HepG2 (cell line): ENCODE measurements around the gene KCNAB2. TPM values are rescaled to one million over a fixed set of nuclear protein-coding genes. Genes with fewer than 3 reads are reported as not detected.

ENCODE experiments used
- ADNP ChIP-seq: sonication (generic); formaldehyde crosslinking; IDR thresholded peaks from 2 replicates; pipeline ENCODE4 v1.4.0; 2020; ENCODE audit warnings: missing genetic modification reagents
- ATF7 ChIP-seq, 2 experiments: fragments of 450-650 bp in 1 of 2; sonication (generic) in 1 of 2; formaldehyde crosslinking in 1 of 2; IDR thresholded peaks; 2 replicates each; pipeline versions ENCODE4 v1.4.0 to v1.6.1; 2016 to 2020; ENCODE audit warnings: antibody characterized with exemption in 1 of 2, mild to moderate bottlenecking in 1 of 2, missing genetic modification reagents in 1 of 2
- HOXA9 ChIP-seq: sonication (generic); formaldehyde crosslinking; IDR thresholded peaks from 2 replicates; pipeline ENCODE4 v1.8.1; 2022; ENCODE audit warnings: missing genetic modification reagents, mild to moderate bottlenecking, moderate library complexity, borderline replicate concordance
- ISL2 ChIP-seq: sonication (generic); formaldehyde crosslinking; IDR thresholded peaks from 2 replicates; pipeline ENCODE4 v1.5.0; 2020; ENCODE audit warnings: missing genetic modification reagents
- MLLT10 ChIP-seq: sonication (generic); formaldehyde crosslinking; IDR thresholded peaks from 2 replicates; pipeline ENCODE4 v1.4.0; 2020; ENCODE audit warnings: missing genetic modification reagents
- SAP130 ChIP-seq: IDR thresholded peaks from 2 replicates; pipeline ENCODE4 v1.6.1; 2016; ENCODE audit warnings: low read depth
- SMYD3 ChIP-seq: sonication (generic); formaldehyde crosslinking; IDR thresholded peaks from 2 replicates; pipeline ENCODE4 v1.8.1; 2023; ENCODE audit warnings: mild to moderate bottlenecking, missing genetic modification reagents
- ZBTB21 ChIP-seq: sonication (generic); formaldehyde crosslinking; IDR thresholded peaks from 2 replicates; pipeline ENCODE4 v1.4.0; 2020; ENCODE audit warnings: missing genetic modification reagents
- ZBTB4 ChIP-seq: sonication (generic); formaldehyde crosslinking; IDR thresholded peaks from 2 replicates; pipeline ENCODE4 v1.4.0; 2020; ENCODE audit warnings: missing genetic modification reagents, mild to moderate bottlenecking, borderline replicate concordance
- ZBTB46 ChIP-seq: sonication (generic); formaldehyde crosslinking; IDR thresholded peaks from 2 replicates; pipeline ENCODE4 v1.4.0; 2020; ENCODE audit warnings: mild to moderate bottlenecking, missing genetic modification reagents, borderline replicate concordance
- ZEB1 ChIP-seq: IDR thresholded peaks from 2 replicates; pipeline ENCODE4 v1.6.1; 2012; ENCODE audit warnings: mild to moderate bottlenecking, low read depth, inconsistent platforms; ENCODE audit not compliant: insufficient replicate concordance
- ZNF12 ChIP-seq: sonication (generic); formaldehyde crosslinking; IDR thresholded peaks from 2 replicates; pipeline ENCODE4 v1.5.0; 2020; ENCODE audit warnings: missing genetic modification reagents
- ZNF430 ChIP-seq: sonication (generic); formaldehyde crosslinking; IDR thresholded peaks from 2 replicates; pipeline ENCODE4 v1.9.0; 2021; ENCODE audit warnings: mild to moderate bottlenecking, missing genetic modification reagents
- ZNF468 ChIP-seq: sonication (generic); formaldehyde crosslinking; IDR thresholded peaks from 2 replicates; pipeline ENCODE4 v1.8.0; 2022; ENCODE audit warnings: mild to moderate bottlenecking, moderate library complexity, missing genetic modification reagents
- ZNF777 ChIP-seq: sonication (generic); formaldehyde crosslinking; IDR thresholded peaks from 2 replicates; pipeline ENCODE4 v1.4.0; 2020; ENCODE audit warnings: missing genetic modification reagents
- ZNF780A ChIP-seq: sonication (generic); formaldehyde crosslinking; IDR thresholded peaks from 2 replicates; pipeline ENCODE4 v1.8.0; 2022; ENCODE audit warnings: mild to moderate bottlenecking, missing genetic modification reagents, moderate library complexity
- ZNF792 ChIP-seq: IDR thresholded peaks from 2 replicates; pipeline ENCODE4 v1.6.1; 2016
- polyA plus RNA-seq, 8 experiments: library from polyadenylated mRNA; depleted of rRNA in 3 of 8; stranded (reverse) in 7 of 8; unstranded in 1 of 8; fragments of >200 nt; fragmentation: Illumina TruSeq in 4 of 8; extraction: Trizol in 4 of 8; gene quantifications; 2 replicates each; pipeline versions ENCODE4 v1.2.1 to v1.2.3, GENCODE V29; 2011 to 2016; ENCODE audit warnings: low read depth in 4 of 8, missing spikeins in 1 of 8, mixed read lengths in 1 of 8; ENCODE audit not compliant: insufficient read depth in 1 of 8
- total RNA-seq, 5 experiments: library from RNA; depleted of rRNA; stranded (reverse); fragments of >200 nt; fragmentation: Illumina TruSeq; extraction: Trizol; gene quantifications; 2 replicates each; pipeline ENCODE4 v1.2.3, GENCODE V29; 2016; ENCODE audit warnings: low read depth in 1 of 5
- TF ChIP-seq, protein P1 (sequence below): IDR thresholded peaks from 2 replicates; pipeline ENCODE4 v1.6.1; 2018; ENCODE audit warnings: missing genetic modification reagents
- TF ChIP-seq, protein P2 (sequence below): sonication (generic); formaldehyde crosslinking; IDR thresholded peaks from 2 replicates; pipeline ENCODE4 v1.4.0; 2020; ENCODE audit warnings: missing genetic modification reagents

Gene KCNAB2
- total and polyA plus RNA-seq, 2 of the 13 experiments (the other 11 are each of a cell fraction or from before 2014, with no cell fraction given): 6.2 to 8.8 TPM

GRCh38 chr1:6052543-6053205 is 7.0 kb downstream of the KCNAB2 start (continued):
- TF ChIP-seq, protein P1, sequence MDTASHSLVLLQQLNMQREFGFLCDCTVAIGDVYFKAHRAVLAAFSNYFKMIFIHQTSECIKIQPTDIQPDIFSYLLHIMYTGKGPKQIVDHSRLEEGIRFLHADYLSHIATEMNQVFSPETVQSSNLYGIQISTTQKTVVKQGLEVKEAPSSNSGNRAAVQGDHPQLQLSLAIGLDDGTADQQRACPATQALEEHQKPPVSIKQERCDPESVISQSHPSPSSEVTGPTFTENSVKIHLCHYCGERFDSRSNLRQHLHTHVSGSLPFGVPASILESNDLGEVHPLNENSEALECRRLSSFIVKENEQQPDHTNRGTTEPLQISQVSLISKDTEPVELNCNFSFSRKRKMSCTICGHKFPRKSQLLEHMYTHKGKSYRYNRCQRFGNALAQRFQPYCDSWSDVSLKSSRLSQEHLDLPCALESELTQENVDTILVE (CRISPR knock-in tag): peak; percentile 54; the same call in 1 of the 2 replicates
- TF ChIP-seq ZBTB4 (CRISPR knock-in tag) (no peak), MLLT10 (no peak), HOXA9 (CRISPR knock-in tag) (no peak), ATF7 (IDR thresholded peaks at IDR 0.05) (no peak), ATF7 (CRISPR knock-in tag; IDR thresholded peaks at IDR 0.05) (no peak), ADNP (CRISPR knock-in tag) (no peak), SMYD3 (CRISPR knock-in tag) (0 out of 2 replicates have a peak, but pooled peaks have one; percentile 58), ZNF777 (CRISPR knock-in tag) (no peak), ZNF780A (CRISPR knock-in tag) (no peak), ZBTB46 (no peak), ZNF468 (CRISPR knock-in tag) (no peak), SAP130 (CRISPR knock-in tag) (peak; percentile 68; the same call in 1 of the 2 replicates), ZEB1 (no peak), ZNF12 (CRISPR knock-in tag) (0 out of 2 replicates have a peak, but pooled peaks have one; percentile 52), ZBTB21 (peak; percentile 15; the same call in 1 of the 2 replicates), ZNF430 (CRISPR knock-in tag) (peak; percentile 36; the same call in 1 of the 2 replicates), ZNF792 (CRISPR knock-in tag) (peak; percentile 90), ISL2 (CRISPR knock-in tag) (0 out of 2 replicates have a peak, but pooled peaks have one; percentile 25)
- TF ChIP-seq, protein P2, sequence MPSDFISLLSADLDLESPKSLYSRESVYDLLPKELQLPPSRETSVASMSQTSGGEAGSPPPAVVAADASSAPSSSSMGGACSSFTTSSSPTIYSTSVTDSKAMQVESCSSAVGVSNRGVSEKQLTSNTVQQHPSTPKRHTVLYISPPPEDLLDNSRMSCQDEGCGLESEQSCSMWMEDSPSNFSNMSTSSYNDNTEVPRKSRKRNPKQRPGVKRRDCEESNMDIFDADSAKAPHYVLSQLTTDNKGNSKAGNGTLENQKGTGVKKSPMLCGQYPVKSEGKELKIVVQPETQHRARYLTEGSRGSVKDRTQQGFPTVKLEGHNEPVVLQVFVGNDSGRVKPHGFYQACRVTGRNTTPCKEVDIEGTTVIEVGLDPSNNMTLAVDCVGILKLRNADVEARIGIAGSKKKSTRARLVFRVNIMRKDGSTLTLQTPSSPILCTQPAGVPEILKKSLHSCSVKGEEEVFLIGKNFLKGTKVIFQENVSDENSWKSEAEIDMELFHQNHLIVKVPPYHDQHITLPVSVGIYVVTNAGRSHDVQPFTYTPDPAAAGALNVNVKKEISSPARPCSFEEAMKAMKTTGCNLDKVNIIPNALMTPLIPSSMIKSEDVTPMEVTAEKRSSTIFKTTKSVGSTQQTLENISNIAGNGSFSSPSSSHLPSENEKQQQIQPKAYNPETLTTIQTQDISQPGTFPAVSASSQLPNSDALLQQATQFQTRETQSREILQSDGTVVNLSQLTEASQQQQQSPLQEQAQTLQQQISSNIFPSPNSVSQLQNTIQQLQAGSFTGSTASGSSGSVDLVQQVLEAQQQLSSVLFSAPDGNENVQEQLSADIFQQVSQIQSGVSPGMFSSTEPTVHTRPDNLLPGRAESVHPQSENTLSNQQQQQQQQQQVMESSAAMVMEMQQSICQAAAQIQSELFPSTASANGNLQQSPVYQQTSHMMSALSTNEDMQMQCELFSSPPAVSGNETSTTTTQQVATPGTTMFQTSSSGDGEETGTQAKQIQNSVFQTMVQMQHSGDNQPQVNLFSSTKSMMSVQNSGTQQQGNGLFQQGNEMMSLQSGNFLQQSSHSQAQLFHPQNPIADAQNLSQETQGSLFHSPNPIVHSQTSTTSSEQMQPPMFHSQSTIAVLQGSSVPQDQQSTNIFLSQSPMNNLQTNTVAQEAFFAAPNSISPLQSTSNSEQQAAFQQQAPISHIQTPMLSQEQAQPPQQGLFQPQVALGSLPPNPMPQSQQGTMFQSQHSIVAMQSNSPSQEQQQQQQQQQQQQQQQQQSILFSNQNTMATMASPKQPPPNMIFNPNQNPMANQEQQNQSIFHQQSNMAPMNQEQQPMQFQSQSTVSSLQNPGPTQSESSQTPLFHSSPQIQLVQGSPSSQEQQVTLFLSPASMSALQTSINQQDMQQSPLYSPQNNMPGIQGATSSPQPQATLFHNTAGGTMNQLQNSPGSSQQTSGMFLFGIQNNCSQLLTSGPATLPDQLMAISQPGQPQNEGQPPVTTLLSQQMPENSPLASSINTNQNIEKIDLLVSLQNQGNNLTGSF: no peak
